ENCODE measurements around the gene LILRA5.
"Not testable (repeated sequence)": the region's sequence is repeated elsewhere in the genome, so short reads cannot be mapped to it uniquely, and the experiment has no call there.

LILRA5 gene

GRCh38 chr19:54299515-54299914 is 13.5 kb downstream of the LILRA5 start:
- no peak for DNase-seq

DNA sequence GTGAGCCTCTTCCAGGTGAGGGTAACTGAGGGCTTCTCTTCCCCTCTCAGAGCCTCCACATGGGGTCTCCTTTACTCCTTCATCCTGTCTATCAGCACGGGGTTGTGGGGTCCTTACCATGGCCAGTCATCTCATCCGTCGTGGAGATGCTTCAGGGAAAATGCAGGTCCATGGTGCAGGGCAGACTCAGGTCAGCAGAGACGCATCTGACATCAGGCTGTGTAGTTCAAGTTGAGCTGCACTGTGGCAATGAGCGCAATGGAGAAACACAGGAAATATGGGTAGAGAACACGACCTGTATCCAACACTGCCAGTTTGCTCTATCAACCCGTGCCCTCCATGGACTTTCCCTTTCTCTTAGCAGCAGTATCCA is 13.9 kb downstream of the LILRA5 start:
- no peak for DNase-seq

- DNase-seq = no peak
These were observed 14.4 kb downstream of the LILRA5 start for GRCh38 chr19:54298357-54299125.

- DNase-seq = no peak
These were observed 15.1 kb downstream of the LILRA5 start for GRCh38 chr19:54297759-54298305.

- DNase-seq = no peak
These were observed 18.4 kb downstream of the LILRA5 start for GRCh38 chr19:54294539-54294938.

GRCh38 chr19:54289160-54289559 is 23.8 kb downstream of the LILRA5 start:
- DNase-seq = not testable (repeated sequence)

DNA sequence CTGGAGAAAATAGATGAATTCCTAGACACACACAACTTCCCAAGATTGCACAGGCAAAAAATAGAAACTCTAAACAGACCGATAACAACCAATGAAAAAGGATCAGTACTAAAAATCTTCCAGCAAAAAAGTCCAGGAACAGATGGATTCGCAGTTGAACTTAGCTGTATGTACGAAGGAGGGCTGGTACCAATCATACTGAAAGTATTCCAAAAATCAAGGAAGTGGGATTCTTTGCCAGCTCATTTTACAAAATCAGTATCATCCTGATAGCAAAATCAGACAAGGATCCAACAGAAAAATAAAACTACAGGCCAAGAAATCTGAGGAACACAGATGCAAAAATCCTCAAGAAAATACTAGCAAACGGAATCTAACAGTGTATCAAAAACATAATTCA is 25.5 kb downstream of the LILRA5 start:
- no peak for DNase-seq

DNA sequence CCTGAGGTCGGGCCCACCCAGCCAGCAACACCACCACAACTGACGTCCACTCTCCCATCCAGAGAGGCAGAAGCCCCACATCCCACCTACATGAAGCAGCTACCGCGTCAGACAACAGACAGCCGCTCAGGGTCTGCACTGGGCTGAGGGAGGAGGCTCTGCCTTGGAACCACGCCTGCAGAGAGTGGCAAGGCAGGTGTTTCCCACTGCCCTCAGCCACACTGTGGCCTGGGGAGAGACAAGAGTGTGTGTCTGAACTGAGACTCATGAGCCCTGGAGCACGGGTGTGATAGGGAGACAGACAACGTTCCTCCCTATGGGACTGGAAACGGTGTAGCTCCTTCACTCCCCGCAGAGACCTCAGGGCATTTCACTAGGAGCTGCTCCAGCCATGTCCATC is 26.7 kb downstream of the LILRA5 start:
- DNase-seq = not testable (repeated sequence)

DNA sequence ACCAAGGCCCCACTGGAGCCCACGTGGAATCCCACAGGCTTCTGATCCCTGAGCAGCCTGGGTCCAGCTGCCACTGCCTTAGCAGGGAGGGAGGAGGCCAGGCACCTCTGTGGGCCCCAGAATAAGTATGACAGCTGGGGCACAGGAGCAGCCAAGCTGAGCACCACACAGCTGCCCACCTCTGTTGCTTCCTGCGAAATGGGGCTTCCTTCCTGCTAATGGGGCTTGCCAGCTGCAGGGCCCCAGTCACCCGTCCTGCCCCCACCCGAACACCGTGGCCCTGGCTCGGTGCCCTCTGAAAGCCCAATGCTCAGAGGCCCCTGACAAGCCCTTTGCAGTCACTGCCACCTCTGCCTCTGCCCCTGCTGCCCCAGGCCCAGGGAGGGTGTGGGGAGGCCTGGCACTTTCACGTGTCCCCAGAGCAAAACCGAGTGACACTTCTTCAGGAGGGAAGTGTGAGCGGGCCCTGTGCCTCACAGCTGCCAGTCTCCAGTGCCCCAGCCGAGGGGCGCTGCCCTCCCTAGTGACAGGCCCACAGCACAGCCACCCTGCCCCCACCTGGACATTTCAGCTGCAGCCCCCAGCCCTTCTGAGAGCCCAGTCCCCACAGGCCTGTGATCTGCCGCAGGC is 27.4 kb downstream of the LILRA5 start:
- not testable (repeated sequence) for DNase-seq

- no peak for DNase-seq
These were observed 30.1 kb downstream of the LILRA5 start for GRCh38 chr19:54282686-54283470.

- DNase-seq = not testable (repeated sequence)
These were observed 31.3 kb downstream of the LILRA5 start for GRCh38 chr19:54281729-54282075.

DNA sequence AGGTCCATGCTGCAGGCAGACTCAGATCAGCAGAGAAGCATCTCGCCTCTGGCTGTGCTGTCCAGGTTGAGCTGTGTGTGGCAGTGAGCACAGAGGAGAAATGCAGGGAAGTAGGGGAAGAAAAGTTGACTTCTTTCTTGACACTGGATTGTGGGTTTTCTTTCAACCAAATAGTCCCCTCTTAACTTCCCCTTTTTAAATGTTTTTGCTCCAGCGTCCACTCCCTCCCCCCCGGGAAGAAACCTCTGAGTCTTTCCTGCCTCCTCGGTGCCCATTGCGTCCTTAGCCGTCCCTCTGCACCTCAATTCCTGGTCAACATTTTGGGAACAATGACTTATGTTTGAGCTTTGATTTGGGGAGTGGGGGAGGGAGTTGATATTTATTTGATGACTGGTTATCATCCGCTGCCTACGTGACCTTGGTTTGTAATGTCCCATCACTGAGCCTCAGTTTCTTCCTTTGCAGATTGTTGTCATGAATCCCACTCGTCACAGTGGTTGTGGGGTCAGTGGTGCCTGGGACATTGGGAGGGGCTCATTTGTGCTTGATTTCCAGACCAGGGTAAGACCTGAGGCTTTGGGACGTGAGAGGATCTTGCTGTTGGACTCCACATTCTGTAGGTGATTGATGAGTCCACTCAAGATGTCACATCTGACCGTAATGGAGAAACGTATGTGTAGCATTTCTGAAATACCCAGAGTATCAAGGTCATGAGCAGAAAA is 31.8 kb downstream of the LILRA5 start, which contains the start of gene LILRB2:
TSS of gene LILRB2 (minus strand) at position 104 of the 722 bp plus-strand sequence. CDS start 614 bp downstream, outside the sequence.
- no peak for DNase-seq

DNA sequence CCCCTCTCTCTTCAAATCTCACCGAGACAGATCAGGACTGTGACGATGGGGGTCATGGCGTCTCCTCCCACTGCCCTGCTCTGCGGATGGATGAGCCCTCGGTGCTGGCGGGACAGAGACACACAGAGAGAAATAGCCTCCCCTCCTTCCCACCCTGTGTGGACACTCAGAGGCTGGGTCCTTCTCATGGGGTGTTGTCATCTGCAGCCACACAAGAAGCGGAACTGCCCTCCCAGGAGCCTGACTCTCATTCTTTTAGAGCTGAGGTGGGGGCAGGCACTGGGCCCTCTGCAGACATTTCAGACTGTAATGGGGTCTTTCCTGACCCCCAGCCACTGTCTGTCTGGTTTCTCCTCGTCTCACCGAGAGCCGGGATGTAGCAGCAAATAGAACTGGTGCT is 32.5 kb downstream of the LILRA5 start:
- not testable (repeated sequence) for DNase-seq

- DNase-seq = not testable (repeated sequence)
These were observed 32.9 kb downstream of the LILRA5 start for GRCh38 chr19:54280025-54280424.

- DNase-seq = no peak
These were observed 33.5 kb downstream of the LILRA5 start for GRCh38 chr19:54279406-54279962.

GRCh38 chr19:54278571-54279195 is 34.3 kb downstream of the LILRA5 start:
- not testable (repeated sequence) for DNase-seq

GRCh38 chr19:54278056-54278455 is 34.9 kb downstream of the LILRA5 start:
- DNase-seq = not testable (repeated sequence)

GRCh38 chr19:54277111-54277615 is 35.8 kb downstream of the LILRA5 start:
- not testable (repeated sequence) for DNase-seq

GRCh38 chr19:54275951-54276350 is 37.0 kb downstream of the LILRA5 start:
- no peak for DNase-seq

DNA sequence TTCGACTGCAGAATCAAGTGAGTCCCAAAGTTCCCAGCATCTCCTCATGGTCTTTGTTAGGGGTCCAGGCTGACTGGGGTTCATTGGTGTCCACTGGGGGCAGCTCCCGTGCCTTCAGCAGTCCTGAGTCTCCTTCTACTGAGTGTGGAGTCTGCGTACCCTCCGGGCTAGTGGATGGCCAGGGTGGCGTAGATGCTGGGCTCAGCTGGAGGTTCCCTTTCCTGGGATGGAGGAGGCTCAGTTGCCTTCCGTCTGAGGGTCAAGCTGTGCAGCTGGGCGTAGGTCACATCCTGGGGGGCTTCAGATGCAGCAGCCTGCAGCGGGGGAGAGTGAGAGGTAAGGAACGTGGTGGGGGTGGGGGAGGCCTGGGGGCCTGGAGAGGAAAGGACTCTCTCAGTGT is 38.5 kb downstream of the LILRA5 start:
- DNase-seq = not testable (repeated sequence)

GRCh38 chr19:54273821-54274220 is 39.1 kb downstream of the LILRA5 start:
- no peak for DNase-seq

GRCh38 chr19:54272181-54272580 is 40.8 kb downstream of the LILRA5 start:
- not testable (repeated sequence) for DNase-seq
